Upper lobe of left lung (tissue), 6 donors: ENCODE data around the gene SMIM28. TPM values are rescaled to one million over a fixed set of nuclear protein-coding genes. Genes with fewer than 3 reads are reported as not detected.
A peak's percentile ranks its signal among the peaks of the same experiment; 100 is the strongest.

Experiments used
- ATAC-seq, 2 donors: fragments of 200-7000 bp; cut with Tn5 transposase; one replicate each; pipeline ENCODE4 v1.9.1; 2022; ENCODE audit warnings: mild to moderate bottlenecking in 2 of 2, moderate library complexity in 2 of 2; ENCODE audit not compliant: low FRiP score in 2 of 2
- DNase-seq, 2 donors: peaks; one replicate each; pipeline ENCODE4 v3.0.0-alpha.2; 2019 to 2020
- H3K27ac ChIP-seq, 4 donors: fragments of 200-600 bp; sonication (generic); one replicate each; pipeline ENCODE4 v1.5.1; 2016 to 2019
- H3K27me3 ChIP-seq, 4 donors: fragments of 200-600 bp; sonication (generic); one replicate each; pipeline ENCODE4 v1.5.1; 2017 to 2019
- H3K36me3 ChIP-seq, 4 donors: fragments of 200-600 bp; sonication (generic); one replicate each; pipeline ENCODE4 v1.5.1; 2016 to 2019
- H3K4me1 ChIP-seq, 4 donors: fragments of 200-600 bp; sonication (generic); one replicate each; pipeline ENCODE4 v1.5.1; 2018 to 2019
- H3K4me3 ChIP-seq, 4 donors: fragments of 200-600 bp; sonication (generic); one replicate each; pipeline ENCODE4 v1.5.1; 2017 to 2019; ENCODE audit warnings: mild to moderate bottlenecking in 2 of 4, moderate library complexity in 1 of 4
- H3K9me3 ChIP-seq, 4 donors: fragments of 200-600 bp; sonication (generic); one replicate each; pipeline ENCODE4 v1.5.1; 2018 to 2019
- CTCF ChIP-seq, 6 experiments: fragments of 450-650 bp in 4 of 6; fragments of 200-600 bp in 2 of 6; sonication (generic) in 2 of 6; IDR thresholded peaks; one replicate each; pipeline ENCODE4 v1.5.1; 2016 to 2019; ENCODE audit warnings: antibody characterized with exemption in 6 of 6
- EP300 ChIP-seq, 4 donors: sonication (generic); formaldehyde crosslinking; IDR thresholded peaks; one replicate each; pipeline ENCODE4 v1.5.1; 2017; ENCODE audit warnings: antibody characterized with exemption in 4 of 4, control low read depth in 2 of 4
- POLR2A ChIP-seq, 4 donors: fragments of 450-650 bp; IDR thresholded peaks; one replicate each; pipeline ENCODE4 v1.5.1; 2016 to 2017; ENCODE audit warnings: antibody characterized with exemption in 4 of 4, mild to moderate bottlenecking in 2 of 4
- POLR2AphosphoS5 ChIP-seq, 2 donors: sonication (generic); formaldehyde crosslinking; IDR thresholded peaks; one replicate each; pipeline ENCODE4 v1.5.1; 2017; ENCODE audit warnings: antibody characterized with exemption in 2 of 2
- WGBS, 2 donors: methylation state at CpG; one replicate each; pipeline ENCODE4 v1.1.5; 2017 to 2018; 5-methylcytosine and 5-hydroxymethylcytosine counted together
- small RNA-seq, 4 donors: library from RNA; depleted of rRNA; stranded (forward); fragments of <200 nt; gene quantifications; one replicate each; pipeline ENCODE3, GENCODE V24; 2016
- total RNA-seq, 6 donors: library from RNA; depleted of rRNA in 4 of 6; stranded (reverse); fragments of >200 nt in 4 of 6; gene quantifications; one replicate each; pipeline versions ENCODE4 v1.1.0 to v1.2.1, GENCODE V29; 2016 to 2021
- donor health status: DM: no; HTN: no; CAD: no; lungs with moderate emphysema.
- donor health status: DM: no; HTN: yes; CAD: no; lungs with severe emphysema.

The SMIM28 gene
- total RNA-seq, 6 donors from 2014 or later: not detected

GRCh38 chr6:138430361-138431145 lies 52.8 kb downstream of the SMIM28 start:
- DNase-seq (peak in 1 of 2 donors; percentile 54), ATAC-seq (no peak)
- Histone ChIP-seq H3K9me3 (no peaks in the 10 kb centered on the region), H3K4me1 (peaks cover 6 to 17% (median 8%) of the 10 kb centered on the region in 4 donors), H3K4me3 (no peak overlapping the region), H3K27ac (no peak overlapping the region), H3K27me3 (no peaks in the 10 kb centered on the region), H3K36me3 (peaks cover 0 to 9% (median 5%) of the 10 kb centered on the region in 4 donors)
- WGBS, 2 donors: 91 to 94% methylated on average over 18 to 29 of the region's 29 CpGs
- TF ChIP-seq CTCF (IDR thresholded peaks at IDR 0.05): no peak
- TF ChIP-seq POLR2AphosphoS5 (IDR thresholded peaks at IDR 0.05): no peak
- TF ChIP-seq POLR2A (IDR thresholded peaks at IDR 0.05): no peak
- no peak for TF ChIP-seq EP300 (IDR thresholded peaks at IDR 0.05)

- 73 to 76% methylated on average over 17 to 19 of the region's 19 CpGs for WGBS, 2 donors
- Histone ChIP-seq H3K4me1 (peaks cover 6 to 17% (median 8%) of the 10 kb centered on the region in 4 donors), H3K36me3 (peaks cover 0 to 9% (median 3%) of the 10 kb centered on the region in 4 donors), H3K27ac (no peak overlapping the region), H3K9me3 (no peaks in the 10 kb centered on the region), H3K4me3 (no peak overlapping the region), H3K27me3 (no peaks in the 10 kb centered on the region)
- no peak for DNase-seq
- TF ChIP-seq CTCF (IDR thresholded peaks at IDR 0.05): no peak
- TF ChIP-seq EP300 (IDR thresholded peaks at IDR 0.05): no peak
- TF ChIP-seq POLR2AphosphoS5 (IDR thresholded peaks at IDR 0.05): no peak
- no peak for TF ChIP-seq POLR2A (IDR thresholded peaks at IDR 0.05)
- ATAC-seq: peak; percentile 44 to 59
Measured at GRCh38 chr6:138431256-138432062, 53.8 kb downstream of the SMIM28 start.

GRCh38 chr6:138432063-138432356 lies 54.3 kb downstream of the SMIM28 start:
- ATAC-seq: no peak
- Histone ChIP-seq H3K27me3 (no peaks in the 10 kb centered on the region), H3K36me3 (peaks cover 0 to 9% (median 2%) of the 10 kb centered on the region in 4 donors), H3K4me3 (no peak overlapping the region), H3K27ac (no peak overlapping the region), H3K9me3 (no peaks in the 10 kb centered on the region), H3K4me1 (peaks cover 6 to 17% (median 8%) of the 10 kb centered on the region in 4 donors)
- WGBS, 2 donors: 97 to 100% methylated on average over 4 to 11 of the region's 11 CpGs
- DNase-seq: peak in 1 of 2 donors; percentile 54
- TF ChIP-seq CTCF (IDR thresholded peaks at IDR 0.05) (no peak), EP300 (IDR thresholded peaks at IDR 0.05) (no peak), POLR2A (IDR thresholded peaks at IDR 0.05) (no peak), POLR2AphosphoS5 (IDR thresholded peaks at IDR 0.05) (no peak)

Small RNA genes within 50 kb of the gene (small RNA-seq; reads per million reads assigned to genes)
- 0 reads per million in 4 donors for gene AL031003.1

Other genes with a start within 250 kb of the SMIM28 start
- 10 to 100 TPM; 19.8 to 53.6 (median 30.5) TPM for gene ARFGEF3, start 216.0 kb upstream of the SMIM28 start, total RNA-seq
- not detected for gene PBOV1, start 159.4 kb upstream of the SMIM28 start, total RNA-seq
- gene HEBP2, start 26.3 kb downstream of the SMIM28 start, total RNA-seq: 10 to 100 TPM; 11.5 to 68.0 (median 48.6) TPM
- gene NHSL1, start 121.6 kb downstream of the SMIM28 start, total RNA-seq: 10 to 100 TPM; 37.3 to 80.2 (median 56.6) TPM